OCI-LY3 (cell line): ENCODE measurements around the gene HJURP.

Experiments
- EZH2phosphoT487 ChIP-seq: fragments of 200-600 bp; shearing (Covaris generic); IDR thresholded peaks from 2 replicates; pipeline ENCODE4 v1.6.1; 2018; ENCODE audit warnings: antibody characterized with exemption, mixed run types, low read depth
- TF ChIP-seq, protein P1 (sequence below): fragments of 200-600, 300-600 bp; sonication (generic); IDR thresholded peaks from 2 replicates; pipeline ENCODE4 v1.5.1; 2014; ENCODE audit warnings: antibody characterized with exemption, low read length, low read depth

DNA sequence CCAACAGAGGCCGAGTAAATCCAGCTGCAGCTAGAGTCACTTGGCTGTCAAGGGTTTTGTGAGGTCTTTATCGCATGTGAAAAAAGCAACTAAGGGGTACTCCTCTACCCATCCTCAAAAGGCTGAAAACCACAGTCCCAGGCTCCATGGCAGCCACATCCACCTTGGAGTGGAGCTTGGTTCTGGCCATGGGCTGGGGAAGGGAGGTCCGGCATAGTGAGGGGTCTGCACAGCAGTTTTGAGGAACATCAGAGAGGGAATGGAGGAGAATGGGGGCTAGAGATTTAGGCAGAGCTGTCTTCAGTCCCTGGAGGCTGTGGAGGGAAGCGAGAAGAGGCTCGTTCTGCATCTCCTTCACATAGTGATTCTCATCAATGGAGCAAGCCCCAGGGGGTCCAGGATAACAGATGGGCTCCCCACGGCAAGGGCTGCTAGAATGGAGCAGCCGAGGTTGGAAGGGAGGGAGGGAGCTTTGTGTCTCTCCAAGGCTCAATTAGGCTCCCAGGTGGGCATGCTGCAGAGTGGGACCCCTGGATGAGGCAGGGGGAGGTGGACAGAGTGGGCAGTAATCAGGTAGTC, 55.2 kb downstream of the HJURP start:
- TF ChIP-seq, protein P1, sequence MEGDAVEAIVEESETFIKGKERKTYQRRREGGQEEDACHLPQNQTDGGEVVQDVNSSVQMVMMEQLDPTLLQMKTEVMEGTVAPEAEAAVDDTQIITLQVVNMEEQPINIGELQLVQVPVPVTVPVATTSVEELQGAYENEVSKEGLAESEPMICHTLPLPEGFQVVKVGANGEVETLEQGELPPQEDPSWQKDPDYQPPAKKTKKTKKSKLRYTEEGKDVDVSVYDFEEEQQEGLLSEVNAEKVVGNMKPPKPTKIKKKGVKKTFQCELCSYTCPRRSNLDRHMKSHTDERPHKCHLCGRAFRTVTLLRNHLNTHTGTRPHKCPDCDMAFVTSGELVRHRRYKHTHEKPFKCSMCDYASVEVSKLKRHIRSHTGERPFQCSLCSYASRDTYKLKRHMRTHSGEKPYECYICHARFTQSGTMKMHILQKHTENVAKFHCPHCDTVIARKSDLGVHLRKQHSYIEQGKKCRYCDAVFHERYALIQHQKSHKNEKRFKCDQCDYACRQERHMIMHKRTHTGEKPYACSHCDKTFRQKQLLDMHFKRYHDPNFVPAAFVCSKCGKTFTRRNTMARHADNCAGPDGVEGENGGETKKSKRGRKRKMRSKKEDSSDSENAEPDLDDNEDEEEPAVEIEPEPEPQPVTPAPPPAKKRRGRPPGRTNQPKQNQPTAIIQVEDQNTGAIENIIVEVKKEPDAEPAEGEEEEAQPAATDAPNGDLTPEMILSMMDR: no peak
- TF ChIP-seq EZH2phosphoT487: no peak
